Measurements from ENCODE around the gene NPPA.

NPPA gene

GRCh38 chr1:11842154-11843041, 5.2 kb downstream of the NPPA start:
- no peak for DNase-seq (ENCODE audit: low spot score)

- DNase-seq (ENCODE audit: low spot score): no peak
Observed at GRCh38 chr1:11841245-11842153, 6.1 kb downstream of the NPPA start.

- no peak for DNase-seq (ENCODE audit: low spot score)
Observed at GRCh38 chr1:11839727-11840705, 7.6 kb downstream of the NPPA start.

- peak; percentile 40 for DNase-seq (ENCODE audit: low spot score)
Observed at GRCh38 chr1:11838349-11839272, 9.0 kb downstream of the NPPA start.

- DNase-seq (ENCODE audit: low spot score): no peak
Observed at GRCh38 chr1:11837767-11838348, 9.7 kb downstream of the NPPA start.

- no peak for DNase-seq (ENCODE audit: low spot score)
Observed at GRCh38 chr1:11836955-11837766, 10.4 kb downstream of the NPPA start.

- no peak for DNase-seq (ENCODE audit: low spot score)
Observed at GRCh38 chr1:11835441-11836225, 11.9 kb downstream of the NPPA start.

- DNase-seq (ENCODE audit: low spot score): no peak
Observed at GRCh38 chr1:11833900-11834299, 13.7 kb downstream of the NPPA start.

GRCh38 chr1:11833497-11833896, 14.1 kb downstream of the NPPA start:
- no peak for DNase-seq (ENCODE audit: low spot score)

GRCh38 chr1:11831945-11832725, 15.4 kb downstream of the NPPA start:
- no peak for DNase-seq (ENCODE audit: low spot score)

GRCh38 chr1:11828511-11828910, 19.1 kb downstream of the NPPA start:
- no peak for DNase-seq (ENCODE audit: low spot score)

GRCh38 chr1:11826946-11827345, 20.6 kb downstream of the NPPA start:
- no peak for DNase-seq (ENCODE audit: low spot score)

GRCh38 chr1:11825131-11825530, 22.5 kb downstream of the NPPA start:
- DNase-seq (ENCODE audit: low spot score): no peak

- no peak for DNase-seq (ENCODE audit: low spot score)
Observed at GRCh38 chr1:11823366-11824137, 24.0 kb downstream of the NPPA start.

GRCh38 chr1:11822091-11822490, 25.5 kb downstream of the NPPA start:
- DNase-seq (ENCODE audit: low spot score): no peak

GRCh38 chr1:11817192-11817591, 30.4 kb downstream of the NPPA start:
- no peak for DNase-seq (ENCODE audit: low spot score)
